Right lobe of liver (tissue), 4 donors: ENCODE data around the gene ARGLU1.

ENCODE experiments used
- POLR2A ChIP-seq: fragments of 450-650 bp; IDR thresholded peaks from one replicate; pipeline ENCODE4 v1.6.1; 2017; ENCODE audit warnings: antibody characterized with exemption, mild to moderate bottlenecking
- TF ChIP-seq, protein P1 (sequence below), 4 donors: fragments of 200-600 bp in 3 of 4; fragments of 450-650 bp in 1 of 4; IDR thresholded peaks; one replicate each; pipeline versions ENCODE4 v1.5.1 to v1.8.0; 2016 to 2022; ENCODE audit warnings: antibody characterized with exemption in 4 of 4, mild to moderate bottlenecking in 2 of 4
- donor health status: DM: no; HTN: no; CAD: no.
- donor health status: DM: no; HTN: no; CAD: no.
- donor health status: DM: no; HTN: yes; CAD: no.

DNA sequence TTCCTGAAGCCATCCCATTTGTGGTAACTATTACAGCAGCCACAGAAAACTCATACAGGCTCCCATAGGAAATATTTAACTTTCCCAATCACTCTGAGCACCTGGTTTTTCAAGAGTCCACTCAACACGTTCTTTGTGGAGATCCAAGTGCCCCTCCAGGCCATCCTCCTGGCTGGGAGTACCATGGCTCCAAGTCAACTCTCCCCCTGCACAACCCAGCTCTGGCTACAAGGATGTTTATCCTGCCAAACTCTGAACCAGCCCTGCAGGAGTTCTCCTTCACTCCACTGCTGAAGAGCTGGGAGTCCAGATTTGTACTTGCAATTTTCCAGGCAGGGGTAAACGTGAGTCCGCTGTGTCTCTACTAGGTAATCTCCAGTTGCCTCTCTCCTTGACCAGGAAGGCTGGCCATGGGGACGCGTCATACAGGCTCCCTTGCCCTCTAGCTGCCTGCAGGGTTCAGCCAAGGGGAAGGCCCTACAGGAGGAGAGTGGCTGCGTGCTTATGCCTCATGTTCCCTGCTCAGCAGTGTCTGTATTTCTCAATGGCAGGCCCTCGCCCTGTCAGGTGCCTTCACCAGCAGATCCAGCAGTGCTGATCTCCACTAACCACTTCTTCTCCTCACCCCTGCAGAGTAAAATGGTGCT is 29.9 kb upstream of the ARGLU1 start:
- TF ChIP-seq, protein P1, sequence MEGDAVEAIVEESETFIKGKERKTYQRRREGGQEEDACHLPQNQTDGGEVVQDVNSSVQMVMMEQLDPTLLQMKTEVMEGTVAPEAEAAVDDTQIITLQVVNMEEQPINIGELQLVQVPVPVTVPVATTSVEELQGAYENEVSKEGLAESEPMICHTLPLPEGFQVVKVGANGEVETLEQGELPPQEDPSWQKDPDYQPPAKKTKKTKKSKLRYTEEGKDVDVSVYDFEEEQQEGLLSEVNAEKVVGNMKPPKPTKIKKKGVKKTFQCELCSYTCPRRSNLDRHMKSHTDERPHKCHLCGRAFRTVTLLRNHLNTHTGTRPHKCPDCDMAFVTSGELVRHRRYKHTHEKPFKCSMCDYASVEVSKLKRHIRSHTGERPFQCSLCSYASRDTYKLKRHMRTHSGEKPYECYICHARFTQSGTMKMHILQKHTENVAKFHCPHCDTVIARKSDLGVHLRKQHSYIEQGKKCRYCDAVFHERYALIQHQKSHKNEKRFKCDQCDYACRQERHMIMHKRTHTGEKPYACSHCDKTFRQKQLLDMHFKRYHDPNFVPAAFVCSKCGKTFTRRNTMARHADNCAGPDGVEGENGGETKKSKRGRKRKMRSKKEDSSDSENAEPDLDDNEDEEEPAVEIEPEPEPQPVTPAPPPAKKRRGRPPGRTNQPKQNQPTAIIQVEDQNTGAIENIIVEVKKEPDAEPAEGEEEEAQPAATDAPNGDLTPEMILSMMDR (IDR thresholded peaks at IDR 0.05), result no peak
- no peak for TF ChIP-seq POLR2A
